H1 (cell line): Measurements from ENCODE around the gene SIGLEC14. TPM values are rescaled to one million over a fixed set of nuclear protein-coding genes. Genes with fewer than 3 reads are reported as not detected.

Experiments used
- CTCF ChIA-PET: fragments of 300-600 bp; sonication (Branson Sonifier 250); formaldehyde crosslinking; loops from one replicate; lab custom pipeline; 2021; ENCODE audit not compliant: partially characterized antibody; lab: Charles Lee
- POLR2A ChIA-PET: fragments of 300-600 bp; sonication (Branson Sonifier 250); formaldehyde crosslinking; loops from one replicate; lab custom pipeline; 2021; ENCODE audit warnings: inconsistent platforms; ENCODE audit not compliant: partially characterized antibody; lab: Charles Lee
- DNase-seq, 2 experiments: peaks; one replicate each; pipeline versions ENCODE4 v3.0.0 to v3.0.0-alpha.2; 2010 to 2022; ENCODE audit warnings: low spot score in 2 of 2, low read depth in 1 of 2, mixed read lengths in 1 of 2
- FAIRE-seq: peaks from 2 replicates; lab custom pipeline; 2011; peaks lifted over from hg19 to GRCh38; lab: Jason Lieb, UNC
- H2AFZ ChIP-seq: 2 replicates; pipeline ENCODE4 v1.8.1; 2012; ENCODE audit warnings: low read length, inconsistent platforms
- H2AK5ac ChIP-seq: 2 replicates; pipeline ENCODE4 v1.6.1; 2013; ENCODE audit warnings: low read depth, low read length
- H2BK120ac ChIP-seq: replicated peaks from 2 replicates; pipeline ENCODE3; 2013; ENCODE audit warnings: low read depth, low read length, inconsistent platforms
- H2BK12ac ChIP-seq: 2 replicates; pipeline ENCODE4 v1.6.1; 2013; ENCODE audit warnings: low read depth, low read length
- H2BK15ac ChIP-seq: 2 replicates; pipeline ENCODE4 v1.6.1; 2013; ENCODE audit warnings: low read length
- H2BK20ac ChIP-seq: 2 replicates; pipeline ENCODE4 v1.6.1; 2013; ENCODE audit warnings: low read length
- H2BK5ac ChIP-seq: 2 replicates; pipeline ENCODE4 v1.6.1; 2013; ENCODE audit warnings: low read depth, low read length
- H3K14ac ChIP-seq: 2 replicates; pipeline ENCODE4 v1.6.1; 2013; ENCODE audit warnings: inconsistent platforms; ENCODE audit not compliant: insufficient read length
- H3K18ac ChIP-seq: 2 replicates; pipeline ENCODE4 v1.6.1; 2013; ENCODE audit warnings: low read length; ENCODE audit errors: extremely low read depth
- H3K23ac ChIP-seq: 2 replicates; pipeline ENCODE4 v1.6.1; 2013; ENCODE audit warnings: inconsistent platforms; ENCODE audit not compliant: insufficient read length
- H3K23me2 ChIP-seq: 2 replicates; pipeline ENCODE4 v1.6.1; 2013; ENCODE audit warnings: low read depth, low read length
- H3K27ac ChIP-seq: 2 replicates; pipeline ENCODE4 v1.6.1; 2011; ENCODE audit warnings: low read depth, low read length, inconsistent platforms
- H3K27me3 ChIP-seq, 4 experiments: replicated peaks in 1 of 4; 1 replicate in 1 of 4; 2 replicates in 3 of 4; pipeline versions ENCODE4 v1.6.1 to v1.8.1; 2011 to 2013; ENCODE audit warnings: low read length in 3 of 4, mild to moderate bottlenecking in 3 of 4, inconsistent platforms in 2 of 4, mixed read lengths in 2 of 4, moderate library complexity in 1 of 4; ENCODE audit not compliant: control insufficient read depth in 3 of 4, insufficient read depth in 3 of 4; ENCODE audit errors: extremely low read depth in 1 of 4
- H3K36me3 ChIP-seq, 4 experiments: 2 replicates each; pipeline versions ENCODE4 v1.6.1 to v1.8.1; 2011 to 2013; ENCODE audit warnings: mild to moderate bottlenecking in 4 of 4, low read length in 3 of 4, moderate library complexity in 2 of 4, control low read depth in 1 of 4, inconsistent platforms in 1 of 4; ENCODE audit not compliant: insufficient read depth in 4 of 4, control insufficient read depth in 2 of 4
- H3K4ac ChIP-seq: replicated peaks from 2 replicates; pipeline ENCODE3; 2013; ENCODE audit warnings: low read length, low read depth, mixed read lengths, inconsistent platforms; ENCODE audit not compliant: insufficient read length
- H3K4me1 ChIP-seq, 4 experiments: replicated peaks in 1 of 4; 1 replicate in 1 of 4; 2 replicates in 3 of 4; pipeline versions ENCODE4 v1.6.1 to v1.8.1; 2011 to 2013; ENCODE audit warnings: low read length in 3 of 4, inconsistent platforms in 2 of 4, mixed read lengths in 1 of 4; ENCODE audit not compliant: insufficient read depth in 4 of 4, control insufficient read depth in 3 of 4
- H3K4me2 ChIP-seq, 2 experiments: 2 replicates each; pipeline versions ENCODE4 v1.6.1 to v1.8.1; 2011 to 2013; ENCODE audit warnings: low read depth in 2 of 2, low read length in 2 of 2, control low read depth in 1 of 2, inconsistent platforms in 1 of 2, mild to moderate bottlenecking in 1 of 2; ENCODE audit not compliant: insufficient read depth in 1 of 2
- H3K4me3 ChIP-seq, 4 experiments: fragments of 200-600, 300-600 bp in 1 of 4; sonication (generic), shearing (Covaris generic), sonication (Bioruptor Twin) in 1 of 4; 2 replicates each; pipeline versions ENCODE4 v1.5.1 to v1.8.1; 2011 to 2016; ENCODE audit warnings: low read length in 4 of 4, low read depth in 3 of 4, control low read depth in 2 of 4, inconsistent platforms in 2 of 4, mild to moderate bottlenecking in 2 of 4, mixed read lengths in 1 of 4, moderate library complexity in 1 of 4; ENCODE audit not compliant: insufficient read depth in 2 of 4; ENCODE audit errors: extremely low read depth in 1 of 4
- H3K56ac ChIP-seq: replicated peaks from 2 replicates; pipeline ENCODE3; 2013; ENCODE audit warnings: low read depth, mild to moderate bottlenecking, mixed read lengths, low read length, inconsistent platforms; ENCODE audit not compliant: insufficient read length
- H3K79me1 ChIP-seq: 2 replicates; pipeline ENCODE4 v1.6.1; 2013; ENCODE audit warnings: low read depth, low read length, control low read depth
- H3K79me2 ChIP-seq, 2 experiments: 2 replicates each; pipeline versions ENCODE4 v1.6.1 to v1.8.1; 2012 to 2013; ENCODE audit warnings: low read length in 2 of 2, mild to moderate bottlenecking in 2 of 2, inconsistent platforms in 1 of 2; ENCODE audit not compliant: insufficient read depth in 2 of 2, control insufficient read depth in 1 of 2
- H3K9ac ChIP-seq, 4 experiments: replicated peaks in 1 of 4; 1 replicate in 1 of 4; 2 replicates in 3 of 4; pipeline versions ENCODE4 v1.6.1 to v1.8.1; 2011 to 2013; ENCODE audit warnings: low read depth in 3 of 4, low read length in 3 of 4, control low read depth in 2 of 4, mild to moderate bottlenecking in 2 of 4, moderate library complexity in 2 of 4, inconsistent platforms in 1 of 4; ENCODE audit errors: extremely low read depth in 1 of 4
- H3K9me3 ChIP-seq, 2 experiments: 2 replicates each; pipeline versions ENCODE4 v1.6.1 to v1.8.1; 2012 to 2013; ENCODE audit warnings: mild to moderate bottlenecking in 2 of 2, moderate library complexity in 2 of 2, control low read depth in 1 of 2, inconsistent platforms in 1 of 2, low read depth in 1 of 2, low read length in 1 of 2, mixed read lengths in 1 of 2; ENCODE audit not compliant: insufficient read depth in 2 of 2
- H4K20me1 ChIP-seq, 2 experiments: replicated peaks in 1 of 2; 2 replicates each; pipeline versions ENCODE3 to v1.8.1; 2011 to 2013; ENCODE audit warnings: inconsistent platforms in 2 of 2, low read length in 2 of 2, mild to moderate bottlenecking in 1 of 2; ENCODE audit not compliant: insufficient read depth in 2 of 2, control insufficient read depth in 1 of 2
- H4K5ac ChIP-seq: 2 replicates; pipeline ENCODE4 v1.6.1; 2013; ENCODE audit warnings: low read length, low read depth, mixed read lengths, inconsistent platforms; ENCODE audit not compliant: insufficient read length
- H4K8ac ChIP-seq: 2 replicates; pipeline ENCODE4 v1.8.0; 2013; ENCODE audit warnings: mild to moderate bottlenecking, moderate library complexity, low read length, inconsistent platforms; ENCODE audit not compliant: insufficient read depth; ENCODE audit errors: extremely low read depth
- H4K91ac ChIP-seq: replicated peaks from 2 replicates; pipeline ENCODE3; 2013; ENCODE audit warnings: low read length, mixed read lengths, inconsistent platforms; ENCODE audit not compliant: insufficient read length
- ATF2 ChIP-seq: IDR thresholded peaks from 2 replicates; pipeline ENCODE4 v1.6.1; 2012; ENCODE audit warnings: low read length, inconsistent platforms
- CBX5 ChIP-seq: fragments of 300-800, 300-1000 bp; sonication (generic); IDR thresholded peaks from 2 replicates; pipeline ENCODE4 v1.7.1; 2016; ENCODE audit warnings: antibody characterized with exemption, low read length, low read depth
- CHD1 ChIP-seq: IDR thresholded peaks from 2 replicates; pipeline ENCODE4 v1.6.1; 2012; ENCODE audit warnings: low read depth, low read length, improper control_type of control experiment
- EZH2 ChIP-seq: fragments of 200-600 bp; sonication (generic); IDR thresholded peaks from 2 replicates; pipeline ENCODE4 v1.7.1; 2012; ENCODE audit warnings: low read depth, mild to moderate bottlenecking, moderate library complexity, low read length, inconsistent platforms; ENCODE audit not compliant: severe bottlenecking
- NANOG ChIP-seq: IDR thresholded peaks from 2 replicates; pipeline ENCODE4 v1.6.1; 2011; ENCODE audit warnings: low read length, low read depth, mild to moderate bottlenecking, inconsistent platforms; ENCODE audit not compliant: insufficient read depth, poor library complexity, severe bottlenecking
- TAF1 ChIP-seq: IDR thresholded peaks from 2 replicates; pipeline ENCODE4 v1.6.1; 2011; ENCODE audit warnings: mild to moderate bottlenecking, low read depth, low read length
- WGBS, 2 experiments: shearing (Covaris generic) in 1 of 2; methylation state at CpG; one replicate each; pipeline versions ENCODE4 v1.1.6 to v1.1.7; 2013 to 2015; ENCODE audit warnings: low lambda C conversion rate in 2 of 2, mixed read lengths in 2 of 2, inconsistent platforms in 1 of 2, low coverage in 1 of 2, missing lambda C conversion rate in 1 of 2; ENCODE audit not compliant: insufficient replicate concordance in 2 of 2, insufficient coverage in 1 of 2, insufficient read length in 1 of 2; ENCODE audit errors: extremely low coverage in 1 of 2, missing lambda C conversion rate in 1 of 2; 5-methylcytosine and 5-hydroxymethylcytosine counted together
- polyA plus RNA-seq, 7 experiments: library from polyadenylated mRNA; depleted of rRNA in 3 of 7; stranded (reverse) in 5 of 7; unstranded in 2 of 7; fragments of >200 nt in 5 of 7; fragments of 200-250 nt in 2 of 7; gene quantifications; 1 replicate in 5 of 7; 2 replicates in 1 of 7; 4 replicates in 1 of 7; pipeline versions ENCODE4 v1.2.1 to v1.2.3, GENCODE V29; 2011 to 2013; ENCODE audit warnings: missing spikeins in 2 of 7, mixed read lengths in 2 of 7
- total RNA-seq: library from RNA; stranded (reverse); fragmentation: NEBNext Ultra II Directional; extraction: Animal tissue kit (Norgen Biotek cat#: 25700); gene quantifications from 2 replicates; pipeline ENCODE4 v1.2.1, GENCODE V29; 2021

Gene SIGLEC14
- total and polyA plus RNA-seq, 2 of the 8 experiments (the other 6 are each of a cell fraction or from before 2014, with no cell fraction given) = not detected

- Histone ChIP-seq H2BK5ac (no peak overlapping the region), H2BK120ac (no peak overlapping the region), H2AFZ (no peak overlapping the region), H3K56ac (no peak overlapping the region), H2AK5ac (no peak overlapping the region), H3K9ac (no peak overlapping the region), H2BK12ac (no peak overlapping the region), H3K4ac (no peak overlapping the region), H4K91ac (no peak overlapping the region), H4K20me1 (no peaks in the 10 kb centered on the region), H3K4me1 (no peaks in the 10 kb centered on the region; a peak in 1 of 7 replicates), H3K23me2 (peaks cover 3% of the 10 kb centered on the region), H3K4me2 (no peak overlapping the region), H3K79me1 (no peaks in the 10 kb centered on the region), H3K9me3 (peaks cover 22 to 54% of the 10 kb centered on the region in 2 experiments; a peak in 3 of 4 replicates), H2BK15ac (no peak overlapping the region), H3K23ac (no peak overlapping the region), H2BK20ac (no peak overlapping the region), H3K36me3 (no peaks in the 10 kb centered on the region), H4K5ac (no peak overlapping the region), H3K79me2 (no peaks in the 10 kb centered on the region), H3K27me3 (0 out of 7 replicates have a peak, but pooled peaks cover 0 to 2% (median 0%) of the 10 kb centered on the region in 4 experiments), H3K27ac (no peak overlapping the region), H4K8ac (no peak overlapping the region), H3K18ac (no peak overlapping the region), H3K4me3 (no peak overlapping the region), H3K14ac (no peak overlapping the region)
- POLR2A ChIA-PET = no interaction called here
- CTCF ChIA-PET = interaction anchor here (0.9 to 2.6 kb wide), 5 partner anchors 9 to 179 kb away, joined by 3 to 12 read pairs (median 3); no protein-coding TSS in a partner anchor
- 89% methylated on average over 10 of the region's 10 CpGs; no CpG with 5 or more reads in 1 of the 2 experiments for WGBS, 2 experiments
- FAIRE-seq = no peak
- DNase-seq = no peak
- TF ChIP-seq CBX5 (no peak), EZH2 (no peak), CHD1 (no peak), NANOG (no peak), TAF1 (no peak), ATF2 (no peak)
Measured at GRCh38 chr19:51599084-51599483, 47.5 kb downstream of the SIGLEC14 start.
